GM12801 (cell line): ENCODE measurements around the gene IDI2.

Source experiments
- TF ChIP-seq, protein P1 (sequence below): IDR thresholded peaks from one replicate; pipeline ENCODE4 v1.5.1; 2011; ENCODE audit warnings: control low read depth; ENCODE audit not compliant: insufficient read length; ENCODE audit errors: extremely low read depth

IDI2 gene

GRCh38 chr10:983971-984655 lies 41.5 kb downstream of the IDI2 start:
- TF ChIP-seq, protein P1, sequence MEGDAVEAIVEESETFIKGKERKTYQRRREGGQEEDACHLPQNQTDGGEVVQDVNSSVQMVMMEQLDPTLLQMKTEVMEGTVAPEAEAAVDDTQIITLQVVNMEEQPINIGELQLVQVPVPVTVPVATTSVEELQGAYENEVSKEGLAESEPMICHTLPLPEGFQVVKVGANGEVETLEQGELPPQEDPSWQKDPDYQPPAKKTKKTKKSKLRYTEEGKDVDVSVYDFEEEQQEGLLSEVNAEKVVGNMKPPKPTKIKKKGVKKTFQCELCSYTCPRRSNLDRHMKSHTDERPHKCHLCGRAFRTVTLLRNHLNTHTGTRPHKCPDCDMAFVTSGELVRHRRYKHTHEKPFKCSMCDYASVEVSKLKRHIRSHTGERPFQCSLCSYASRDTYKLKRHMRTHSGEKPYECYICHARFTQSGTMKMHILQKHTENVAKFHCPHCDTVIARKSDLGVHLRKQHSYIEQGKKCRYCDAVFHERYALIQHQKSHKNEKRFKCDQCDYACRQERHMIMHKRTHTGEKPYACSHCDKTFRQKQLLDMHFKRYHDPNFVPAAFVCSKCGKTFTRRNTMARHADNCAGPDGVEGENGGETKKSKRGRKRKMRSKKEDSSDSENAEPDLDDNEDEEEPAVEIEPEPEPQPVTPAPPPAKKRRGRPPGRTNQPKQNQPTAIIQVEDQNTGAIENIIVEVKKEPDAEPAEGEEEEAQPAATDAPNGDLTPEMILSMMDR, result no peak

- TF ChIP-seq, protein P1, result no peak
Observed at GRCh38 chr10:983401-983800, 42.3 kb downstream of the IDI2 start.

GRCh38 chr10:980468-981093 lies 45.1 kb downstream of the IDI2 start:
- TF ChIP-seq, protein P1, result no peak

GRCh38 chr10:978826-979421 lies 46.7 kb downstream of the IDI2 start:
- TF ChIP-seq, protein P1, result no peak

- TF ChIP-seq, protein P1, result no peak
Observed at GRCh38 chr10:976316-976715, 49.3 kb downstream of the IDI2 start.

DNA sequence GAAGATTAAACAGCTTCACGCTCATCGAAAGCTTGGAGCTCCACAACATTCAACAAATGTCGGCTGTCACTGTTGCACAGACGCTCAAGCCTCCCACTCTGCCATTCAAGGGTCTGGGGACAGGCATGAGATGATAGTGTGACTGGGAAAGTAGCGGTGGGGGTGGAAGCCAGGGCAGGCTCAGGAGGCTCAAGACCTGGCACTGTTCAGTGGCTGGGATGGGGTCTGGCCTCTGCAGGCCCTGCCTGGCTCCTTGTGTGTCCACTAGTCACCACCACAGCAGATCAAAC lies 50.9 kb downstream of the IDI2 start:
- TF ChIP-seq, protein P1, result no peak

- TF ChIP-seq, protein P1, result no peak
Observed at GRCh38 chr10:974038-974784, 51.4 kb downstream of the IDI2 start.
